ENCODE measurements around the gene SELENOP. TPM values are rescaled to one million over a fixed set of nuclear protein-coding genes. Genes with fewer than 3 reads are reported as not detected.

SELENOP gene
- total RNA-seq, 1 experiment from 2014 or later: 8.5 TPM

DNA sequence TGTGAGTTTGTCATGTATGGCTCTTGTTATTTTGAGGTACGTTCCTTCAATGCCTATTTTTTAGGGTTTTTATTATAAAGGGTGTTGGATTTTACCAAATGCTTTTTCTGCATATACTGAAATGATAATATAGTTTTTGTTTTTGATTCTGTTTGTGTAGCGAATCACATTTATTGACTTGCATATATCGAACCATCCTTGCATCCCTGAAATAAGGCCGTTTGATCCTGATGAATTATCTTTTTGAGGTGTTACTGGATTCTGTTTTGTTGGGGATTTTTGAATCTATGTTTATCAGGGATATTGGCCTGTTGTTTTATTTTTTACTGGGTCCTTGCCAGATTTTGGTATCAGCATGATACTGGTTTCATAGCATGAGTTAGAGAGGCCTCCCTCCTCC is 25.9 kb downstream of the SELENOP start:
- TF ChIP-seq, protein P1, sequence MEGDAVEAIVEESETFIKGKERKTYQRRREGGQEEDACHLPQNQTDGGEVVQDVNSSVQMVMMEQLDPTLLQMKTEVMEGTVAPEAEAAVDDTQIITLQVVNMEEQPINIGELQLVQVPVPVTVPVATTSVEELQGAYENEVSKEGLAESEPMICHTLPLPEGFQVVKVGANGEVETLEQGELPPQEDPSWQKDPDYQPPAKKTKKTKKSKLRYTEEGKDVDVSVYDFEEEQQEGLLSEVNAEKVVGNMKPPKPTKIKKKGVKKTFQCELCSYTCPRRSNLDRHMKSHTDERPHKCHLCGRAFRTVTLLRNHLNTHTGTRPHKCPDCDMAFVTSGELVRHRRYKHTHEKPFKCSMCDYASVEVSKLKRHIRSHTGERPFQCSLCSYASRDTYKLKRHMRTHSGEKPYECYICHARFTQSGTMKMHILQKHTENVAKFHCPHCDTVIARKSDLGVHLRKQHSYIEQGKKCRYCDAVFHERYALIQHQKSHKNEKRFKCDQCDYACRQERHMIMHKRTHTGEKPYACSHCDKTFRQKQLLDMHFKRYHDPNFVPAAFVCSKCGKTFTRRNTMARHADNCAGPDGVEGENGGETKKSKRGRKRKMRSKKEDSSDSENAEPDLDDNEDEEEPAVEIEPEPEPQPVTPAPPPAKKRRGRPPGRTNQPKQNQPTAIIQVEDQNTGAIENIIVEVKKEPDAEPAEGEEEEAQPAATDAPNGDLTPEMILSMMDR (conservative IDR thresholded peaks at IDR 0.05): no peak
- H2BK12ac ChIP-seq (ENCODE audit: insufficient read length, low read depth, low read length): no peak overlapping the region
- H2AFZ ChIP-seq (ENCODE audit: low read length): no peak overlapping the region
- H3K4ac ChIP-seq (ENCODE audit: low read depth, low read length): no peak overlapping the region
- WGBS (ENCODE audit: extremely low coverage, insufficient read length, low lambda C conversion rate): no CpG with 5 or more reads among the region's 4 CpGs
- H3K9ac ChIP-seq (ENCODE audit: extremely low read depth, insufficient read length, low read length): no peak overlapping the region
- no peaks in the 10 kb centered on the region for H3K27me3 ChIP-seq (ENCODE audit: insufficient read depth, low read length)
- no peak overlapping the region for H4K91ac ChIP-seq (ENCODE audit: insufficient read length, low read depth, low read length)
- H3K79me2 ChIP-seq (ENCODE audit: insufficient read depth, low read length): no peaks in the 10 kb centered on the region
- no peak overlapping the region for H4K5ac ChIP-seq (ENCODE audit: insufficient read length, low read depth, low read length)
- H3K14ac ChIP-seq (ENCODE audit: insufficient read depth, low read length): no peak overlapping the region
- H4K8ac ChIP-seq (replicated peaks; ENCODE audit: insufficient read length, low read depth, low read length): no peak overlapping the region
- H3K27ac Mint-ChIP-seq: no peak overlapping the region
- H3K23me2 ChIP-seq (ENCODE audit: insufficient read length, low read depth, low read length, poor library complexity, severe bottlenecking): no peaks in the 10 kb centered on the region
- H3K4me1 Mint-ChIP-seq: peaks cover 0 to 3% of the 10 kb centered on the region in 2 experiments; a peak in 2 of 4 replicates
- no peak overlapping the region for H2BK15ac ChIP-seq (ENCODE audit: low read depth, low read length)
- H2BK120ac ChIP-seq (ENCODE audit: low read depth, low read length, poor library complexity, severe bottlenecking): no peak overlapping the region
- H3K56ac ChIP-seq (ENCODE audit: insufficient read length, low read depth, low read length): no peak overlapping the region
- no peak overlapping the region for H2AK5ac ChIP-seq (ENCODE audit: insufficient read length, low read length)
- H3K4me2 ChIP-seq (ENCODE audit: insufficient read depth, insufficient read length, low read length): no peak overlapping the region
- H3K36me3 Mint-ChIP-seq (ENCODE audit: insufficient read depth in 1 of 3, low read depth in 3 of 3): peaks cover 0 to 26% (median 1%) of the 10 kb centered on the region in 3 experiments; a peak in 6 of 7 replicates
- no peaks in the 10 kb centered on the region; the same call in none of the 2 replicates for H3K27me3 Mint-ChIP-seq (ENCODE audit: low read depth)
- no peak overlapping the region for H2BK5ac ChIP-seq (ENCODE audit: insufficient read length, low read length)
- no peak overlapping the region for H3K27ac ChIP-seq (ENCODE audit: insufficient read length, low read depth, low read length)
- no peak overlapping the region for H3K4me3 Mint-ChIP-seq
- no peaks in the 10 kb centered on the region for H4K20me1 ChIP-seq (ENCODE audit: control insufficient read depth, insufficient read depth, insufficient read length)
- no peak overlapping the region for H3T11ph ChIP-seq (ENCODE audit: low read length)
- H3K9me3 Mint-ChIP-seq: peaks cover 26 to 27% of the 10 kb centered on the region in 2 experiments
- no peak overlapping the region for H2BK20ac ChIP-seq (ENCODE audit: low read depth, low read length, poor library complexity, severe bottlenecking)
- H3K9me3 ChIP-seq (ENCODE audit: control insufficient read depth, low read depth, low read length): no peaks in the 10 kb centered on the region
- no peak overlapping the region for H3K23ac ChIP-seq (ENCODE audit: insufficient read length, low read depth, low read length)
- H3K79me1 ChIP-seq (ENCODE audit: insufficient read depth, low read depth, low read length, poor library complexity, severe bottlenecking): no peaks in the 10 kb centered on the region
- H3K18ac ChIP-seq (ENCODE audit: insufficient read length, low read depth, low read length): no peak overlapping the region
- H3K4me1 ChIP-seq (ENCODE audit: insufficient read depth, low read length): no peaks in the 10 kb centered on the region
- no peak for DNase-seq
